ENCODE data around the gene COQ8B. TPM values are rescaled to one million over a fixed set of nuclear protein-coding genes. Genes with fewer than 3 reads are reported as not detected.

COQ8B gene
- total RNA-seq, 1 donor from 2014 or later: 58.6 TPM

GRCh38 chr19:40726279-40726678 lies 9.6 kb upstream of the COQ8B start:
- peaks cover 1% of the 10 kb centered on the region for H3K4me1 Mint-ChIP-seq (ENCODE audit: low read depth)
- H3K36me3 Mint-ChIP-seq (ENCODE audit: insufficient read depth): peaks cover 23% of the 10 kb centered on the region
- no peak for TF ChIP-seq CTCF (IDR thresholded peaks at IDR 0.05; ENCODE audit: unreplicated experiment)
- H3K9me3 Mint-ChIP-seq (ENCODE audit: low read depth): no peaks in the 10 kb centered on the region
- H3K27ac Mint-ChIP-seq: no peak overlapping the region
- no peaks in the 10 kb centered on the region for H3K27me3 Mint-ChIP-seq
- no peak overlapping the region for H3K4me3 Mint-ChIP-seq (ENCODE audit: low read depth)
- no peak for DNase-seq (ENCODE audit: low spot score, unreplicated experiment)

- no peak overlapping the region for H3K4me3 Mint-ChIP-seq (ENCODE audit: low read depth)
- DNase-seq (ENCODE audit: low spot score, unreplicated experiment): no peak
- no peaks in the 10 kb centered on the region for H3K9me3 Mint-ChIP-seq (ENCODE audit: low read depth)
- H3K27ac Mint-ChIP-seq: no peak overlapping the region
- no peaks in the 10 kb centered on the region for H3K27me3 Mint-ChIP-seq
- TF ChIP-seq CTCF (IDR thresholded peaks at IDR 0.05; ENCODE audit: unreplicated experiment): no peak
- peaks cover 22% of the 10 kb centered on the region for H3K36me3 Mint-ChIP-seq (ENCODE audit: insufficient read depth)
- peaks cover 13% of the 10 kb centered on the region for H3K4me1 Mint-ChIP-seq (ENCODE audit: low read depth)
Observed at GRCh38 chr19:40724855-40725254, 8.2 kb upstream of the COQ8B start.

GRCh38 chr19:40724315-40724714 lies 7.6 kb upstream of the COQ8B start:
- peaks cover 22% of the 10 kb centered on the region for H3K36me3 Mint-ChIP-seq (ENCODE audit: insufficient read depth)
- no peak overlapping the region for H3K27ac Mint-ChIP-seq
- no peak for TF ChIP-seq CTCF (IDR thresholded peaks at IDR 0.05; ENCODE audit: unreplicated experiment)
- no peak for DNase-seq (ENCODE audit: low spot score, unreplicated experiment)
- H3K4me1 Mint-ChIP-seq (ENCODE audit: low read depth): peaks cover 18% of the 10 kb centered on the region
- H3K4me3 Mint-ChIP-seq (ENCODE audit: low read depth): no peak overlapping the region
- no peaks in the 10 kb centered on the region for H3K9me3 Mint-ChIP-seq (ENCODE audit: low read depth)
- H3K27me3 Mint-ChIP-seq: no peaks in the 10 kb centered on the region

GRCh38 chr19:40723661-40724254 lies 7.1 kb upstream of the COQ8B start:
- Mint-ChIP-seq H3K4me3 (ENCODE audit: low read depth) (no peak overlapping the region), H3K27me3 (no peaks in the 10 kb centered on the region), H3K4me1 (ENCODE audit: low read depth) (peaks cover 19% of the 10 kb centered on the region), H3K27ac (no peak overlapping the region), H3K9me3 (ENCODE audit: low read depth) (no peaks in the 10 kb centered on the region), H3K36me3 (ENCODE audit: insufficient read depth) (peaks cover 22% of the 10 kb centered on the region)
- no peak for TF ChIP-seq CTCF (IDR thresholded peaks at IDR 0.05; ENCODE audit: unreplicated experiment)
- DNase-seq (ENCODE audit: low spot score, unreplicated experiment): no peak

- H3K4me3 Mint-ChIP-seq (ENCODE audit: low read depth): no peak overlapping the region
- no peaks in the 10 kb centered on the region for H3K9me3 Mint-ChIP-seq (ENCODE audit: low read depth)
- no peaks in the 10 kb centered on the region for H3K27me3 Mint-ChIP-seq
- H3K36me3 Mint-ChIP-seq (ENCODE audit: insufficient read depth): peaks cover 19% of the 10 kb centered on the region
- H3K4me1 Mint-ChIP-seq (ENCODE audit: low read depth): peaks cover 24% of the 10 kb centered on the region
- no peak for DNase-seq (ENCODE audit: low spot score, unreplicated experiment)
- H3K27ac Mint-ChIP-seq: peak overlapping the region; percentile 40
- TF ChIP-seq CTCF (IDR thresholded peaks at IDR 0.05; ENCODE audit: unreplicated experiment): no peak
Observed at GRCh38 chr19:40721936-40722661, 5.4 kb upstream of the COQ8B start.
